Activated CD8-positive, alpha-beta memory T cell treated with anti-CD3 and anti-CD28 coated beads for 24 hours (primary cell): ENCODE measurements around the gene MAP2K1.
"Not testable (repeated sequence)": the region's sequence is repeated elsewhere in the genome, so short reads cannot be mapped to it uniquely, and the experiment has no call there.

Experiments used
- DNase-seq: peaks from one replicate; pipeline ENCODE4 v3.0.0-alpha.2; 2020

The MAP2K1 gene

GRCh38 chr15:66386204-66387123 is at the start of gene MAP2K1:
Gene MAP2K1, plus strand, starts transcription at chr15:66386912. Its CDS starts 436 bp downstream, at chr15:66387348.
- peak; percentile 99 for DNase-seq

GRCh38 chr15:66348530-66348929 is 38.2 kb upstream of the MAP2K1 start:
- not testable (repeated sequence) for DNase-seq

- DNase-seq = no peak
These were observed 30.7 kb upstream of the MAP2K1 start for GRCh38 chr15:66356077-66356358.

GRCh38 chr15:66356359-66357236 is 30.1 kb upstream of the MAP2K1 start, which contains the start of gene TIPIN:
Gene TIPIN, minus strand, starts transcription at chr15:66356685. Its CDS starts 3,738 bp downstream, at chr15:66352947.
- peak; percentile 97 for DNase-seq

- no peak for DNase-seq
These were observed 27.0 kb upstream of the MAP2K1 start for GRCh38 chr15:66359740-66360139.

- not testable (repeated sequence) for DNase-seq
These were observed 24.8 kb upstream of the MAP2K1 start for GRCh38 chr15:66361745-66362460.

- no peak for DNase-seq
These were observed 23.9 kb upstream of the MAP2K1 start for GRCh38 chr15:66362776-66363175.

GRCh38 chr15:66364944-66365528 is 21.7 kb upstream of the MAP2K1 start:
- no peak for DNase-seq

- peak; percentile 64 for DNase-seq
These were observed 16.7 kb upstream of the MAP2K1 start for GRCh38 chr15:66369773-66370651.

GRCh38 chr15:66374179-66374578 is 12.5 kb upstream of the MAP2K1 start:
- no peak for DNase-seq

GRCh38 chr15:66378814-66379430 is 7.8 kb upstream of the MAP2K1 start:
- DNase-seq = no peak

- DNase-seq = not testable (repeated sequence)
These were observed 5.3 kb upstream of the MAP2K1 start for GRCh38 chr15:66381376-66381775.

- DNase-seq = peak; percentile 90
These were observed 691 bp downstream of the MAP2K1 start for GRCh38 chr15:66387163-66388042.

GRCh38 chr15:66388043-66388363 is 1.3 kb downstream of the MAP2K1 start:
- DNase-seq = no peak

GRCh38 chr15:66388576-66388975 is 1.9 kb downstream of the MAP2K1 start:
- no peak for DNase-seq

- DNase-seq = no peak
These were observed 2.6 kb downstream of the MAP2K1 start for GRCh38 chr15:66389098-66389858.

- DNase-seq = no peak
These were observed 3.2 kb downstream of the MAP2K1 start for GRCh38 chr15:66389859-66390381.

GRCh38 chr15:66390678-66391077 is 4.0 kb downstream of the MAP2K1 start:
- DNase-seq = no peak

- not testable (repeated sequence) for DNase-seq
These were observed 6.3 kb downstream of the MAP2K1 start for GRCh38 chr15:66393037-66393436.
